Pancreas (tissue), 10 donors: ENCODE data around the gene ASAP2. TPM values are rescaled to one million over a fixed set of nuclear protein-coding genes. Genes with fewer than 3 reads are reported as not detected.

Source experiments
- ATAC-seq, 4 donors: fragments of 200-7000 bp; cut with Tn5 transposase; one replicate each; pipeline versions ENCODE4 v1.8.0 to v1.9.1; 2020; ENCODE audit warnings: mild to moderate bottlenecking in 4 of 4, moderate library complexity in 4 of 4
- DNase-seq, 6 donors: peaks; one replicate each; pipeline ENCODE4 v3.0.0-alpha.2; 2020
- FAIRE-seq: peaks from 2 replicates; lab custom pipeline; 2012; peaks lifted over from hg19 to GRCh38; lab: Jason Lieb, UNC
- H3K27ac ChIP-seq, 4 donors: fragments of 200-600 bp; sonication (generic); 1 replicate in 3 of 4; 2 replicates in 1 of 4; pipeline versions ENCODE4 v1.5.0 to v1.8.0; 2020
- H3K27me3 ChIP-seq, 4 donors: fragments of 200-600 bp; one replicate each; pipeline ENCODE4 v1.8.0; 2021
- H3K36me3 ChIP-seq, 3 donors: fragments of 200-600 bp; sonication (generic) in 1 of 3; one replicate each; pipeline versions ENCODE4 v1.5.0 to v1.8.0; 2020 to 2021
- H3K4me1 ChIP-seq, 3 donors: fragments of 200-600 bp; one replicate each; pipeline ENCODE4 v1.8.0; 2021
- H3K4me3 ChIP-seq, 4 donors: fragments of 200-600 bp; sonication (generic) in 2 of 4; one replicate each; pipeline versions ENCODE4 v1.5.0 to v1.8.0; 2020 to 2021
- H3K9me3 ChIP-seq, 4 donors: fragments of 200-600 bp; one replicate each; pipeline ENCODE4 v1.8.0; 2021
- CTCF ChIP-seq, 4 donors: fragments of 200-600 bp; sonication (generic) in 3 of 4; IDR thresholded peaks; one replicate each; pipeline versions ENCODE4 v1.5.0 to v1.8.0; 2021; ENCODE audit warnings: antibody characterized with exemption in 4 of 4
- WGBS, 2 donors: extraction: QIAGEN DNeasy Blood & Tissue Kit; methylation state at CpG; one replicate each; pipeline ENCODE4 v1.1.7; 2013; 5-methylcytosine and 5-hydroxymethylcytosine counted together
- intact Hi-C, 3 donors: fragments of 100-400 bp; cut with DNase I; formaldehyde crosslinking; loops; one replicate each; pipeline versions ENCODE4 v1.11.1 to v1.14.2; 2022
- polyA plus RNA-seq, 2 donors: library from polyadenylated mRNA; stranded (reverse); fragments of 200-250 nt; gene quantifications; one replicate each; pipeline ENCODE4 v1.2.3, GENCODE V29; 2013
- total RNA-seq, 6 donors: library from RNA; stranded (reverse); fragmentation: NEBNext Ultra II Directional in 4 of 6; extraction: Animal tissue kit (Norgen Biotek cat#: 25700) in 4 of 6; gene quantifications; one replicate each; pipeline versions ENCODE4 v1.2.1 to v1.2.4, GENCODE V29; 2021 to 2023
- donor health status: healthy with polysubstance abuse.
- donor health status: DM: no; HTN: no; CAD: no; lungs with moderate emphysema.
- donor health status: DM: no; HTN: no; CAD: no.
- donor health status: control.
- donor health status: control.
- donor health status: Bipolar disorder and iron deficiency.
- donor health status: DM: yes; HTN: yes; CAD: no.
- donor health status: DM: no; HTN: no; CAD: no.
- donor health status: DM: no; HTN: no; CAD: no.
- donor health status: DM: yes; HTN: yes; CAD: no.

ASAP2 gene
- total and polyA plus RNA-seq, 8 donors = 5.8 to 17.7 (median 7.3) TPM

GRCh38 chr2:9219027-9219445, 12.4 kb downstream of the ASAP2 start:
- H3K27ac ChIP-seq = no peak overlapping the region
- intact Hi-C loops = no loop called here

GRCh38 chr2:9220201-9220600, 13.6 kb downstream of the ASAP2 start:
- Histone ChIP-seq H3K27me3 (no peaks in the 10 kb centered on the region), H3K4me3 (no peak overlapping the region), H3K9me3 (no peaks in the 10 kb centered on the region), H3K27ac (no peak overlapping the region), H3K36me3 (no peaks in the 10 kb centered on the region), H3K4me1 (no peaks in the 10 kb centered on the region)
- DNase-seq (no peak), ATAC-seq (no peak), FAIRE-seq (no peak)
- TF ChIP-seq CTCF (IDR thresholded peaks at IDR 0.05) = no peak
- intact Hi-C loops = no loop called here

More at GRCh38 chr2:9219027-9219445, 12.4 kb downstream of the ASAP2 start:
- Histone ChIP-seq H3K36me3 (no peaks in the 10 kb centered on the region), H3K4me3 (no peak overlapping the region), H3K27me3 (no peaks in the 10 kb centered on the region), H3K4me1 (no peaks in the 10 kb centered on the region), H3K9me3 (no peaks in the 10 kb centered on the region)
- 54 to 62% methylated on average over 4 of the region's 4 CpGs for WGBS, 2 donors
- peak in 1 of 6 donors; percentile 5 for DNase-seq
- no peak for ATAC-seq
- no peak for FAIRE-seq
- TF ChIP-seq CTCF (IDR thresholded peaks at IDR 0.05) = no peak

GRCh38 chr2:9221223-9221622, 14.6 kb downstream of the ASAP2 start:
- DNase-seq = no peak
- no peaks in the 10 kb centered on the region for H3K4me1 ChIP-seq
- FAIRE-seq = no peak
- H3K36me3 ChIP-seq = no peaks in the 10 kb centered on the region
- intact Hi-C loops = no loop called here
- WGBS, 2 donors = 73 to 92% methylated on average over 1 of the region's 1 CpG
- no peak overlapping the region for H3K27ac ChIP-seq
- no peak overlapping the region for H3K4me3 ChIP-seq
- no peaks in the 10 kb centered on the region for H3K9me3 ChIP-seq
- no peaks in the 10 kb centered on the region for H3K27me3 ChIP-seq
- no peak for TF ChIP-seq CTCF (IDR thresholded peaks at IDR 0.05)
- no peak for ATAC-seq

- WGBS, 2 donors = 53 to 60% methylated on average over 9 of the region's 9 CpGs
- intact Hi-C loops = no loop called here
- Histone ChIP-seq H3K4me1 (no peaks in the 10 kb centered on the region), H3K27me3 (no peaks in the 10 kb centered on the region), H3K36me3 (no peaks in the 10 kb centered on the region), H3K27ac (no peak overlapping the region), H3K9me3 (no peaks in the 10 kb centered on the region), H3K4me3 (no peak overlapping the region)
- no peak for TF ChIP-seq CTCF (IDR thresholded peaks at IDR 0.05)
- no peak for ATAC-seq
- FAIRE-seq = no peak
- peak in 1 of 6 donors; percentile 5 for DNase-seq
Measured at GRCh38 chr2:9222239-9222892, 15.8 kb downstream of the ASAP2 start.

GRCh38 chr2:9222893-9223287, 16.3 kb downstream of the ASAP2 start:
- FAIRE-seq (no peak), DNase-seq (no peak), ATAC-seq (no peak)
- WGBS, 2 donors = 84 to 88% methylated on average over 2 of the region's 2 CpGs
- H3K4me1 ChIP-seq = no peaks in the 10 kb centered on the region
- intact Hi-C loops = no loop called here
- no peak for TF ChIP-seq CTCF (IDR thresholded peaks at IDR 0.05)
- no peaks in the 10 kb centered on the region for H3K9me3 ChIP-seq
- no peak overlapping the region for H3K27ac ChIP-seq
- no peaks in the 10 kb centered on the region for H3K27me3 ChIP-seq
- H3K36me3 ChIP-seq = no peaks in the 10 kb centered on the region
- no peak overlapping the region for H3K4me3 ChIP-seq
